ENCODE results near the gene NLRX1. TPM values are rescaled to one million over a fixed set of nuclear protein-coding genes. Genes with fewer than 3 reads are reported as not detected.

NLRX1 gene
- total RNA-seq, 4 donors from 2014 or later, result 16.0 to 27.7 (median 20.5) TPM

DNA sequence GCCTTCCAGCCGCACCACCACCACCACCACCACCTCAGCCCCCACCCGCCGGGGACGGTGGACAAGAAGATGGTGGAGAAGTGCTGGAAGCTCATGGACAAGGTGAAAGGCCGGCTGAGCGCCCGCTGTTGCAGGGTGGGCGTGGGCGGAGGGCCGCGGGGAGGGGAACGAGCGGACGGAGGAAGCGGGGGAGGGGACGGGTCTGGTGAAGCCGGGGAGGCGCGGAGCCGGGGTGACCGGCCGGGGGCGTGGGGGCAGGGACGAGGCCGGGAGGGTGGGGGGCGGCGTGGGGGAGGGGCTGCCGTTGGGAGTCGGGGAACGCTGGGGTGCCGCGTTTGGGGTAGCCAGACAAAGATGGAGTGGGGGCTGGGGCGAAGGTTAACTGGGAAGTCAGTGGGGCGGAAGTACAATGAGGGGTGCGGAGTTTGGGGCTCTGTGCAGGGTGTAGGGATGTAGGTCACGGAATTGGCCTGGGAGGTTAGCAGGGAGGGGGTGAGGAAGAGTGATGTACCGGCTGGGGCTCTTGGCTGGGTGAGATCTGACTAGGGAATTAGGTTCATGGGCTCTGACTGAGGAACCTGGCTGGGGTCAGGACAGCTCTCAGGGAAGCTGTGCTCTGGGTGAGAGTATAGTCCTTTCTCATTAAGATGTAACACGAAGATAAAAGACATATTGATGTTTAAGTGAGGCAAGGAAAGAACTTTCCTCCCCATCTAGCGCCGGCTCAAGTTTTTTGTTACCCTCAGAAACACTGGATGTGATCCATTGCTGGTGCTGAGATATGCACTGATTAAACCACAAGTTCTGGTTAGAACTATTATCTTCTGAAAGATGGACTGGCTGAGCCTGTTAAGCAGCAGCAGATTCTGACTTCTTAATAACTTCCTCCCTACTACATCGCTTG is 38.2 kb downstream of the NLRX1 start:
- TF ChIP-seq POLR2A (IDR thresholded peaks at IDR 0.05) (no peak), CTCF (IDR thresholded peaks at IDR 0.05) (no peak), EP300 (IDR thresholded peaks at IDR 0.05) (no peak)
- DNase-seq (ENCODE audit: low spot score in 2 of 2), result peak in 1 of 2 donors; percentile 9
- 1 to 2% methylated on average over 41 of the region's 41 CpGs for WGBS, 2 donors

DNA sequence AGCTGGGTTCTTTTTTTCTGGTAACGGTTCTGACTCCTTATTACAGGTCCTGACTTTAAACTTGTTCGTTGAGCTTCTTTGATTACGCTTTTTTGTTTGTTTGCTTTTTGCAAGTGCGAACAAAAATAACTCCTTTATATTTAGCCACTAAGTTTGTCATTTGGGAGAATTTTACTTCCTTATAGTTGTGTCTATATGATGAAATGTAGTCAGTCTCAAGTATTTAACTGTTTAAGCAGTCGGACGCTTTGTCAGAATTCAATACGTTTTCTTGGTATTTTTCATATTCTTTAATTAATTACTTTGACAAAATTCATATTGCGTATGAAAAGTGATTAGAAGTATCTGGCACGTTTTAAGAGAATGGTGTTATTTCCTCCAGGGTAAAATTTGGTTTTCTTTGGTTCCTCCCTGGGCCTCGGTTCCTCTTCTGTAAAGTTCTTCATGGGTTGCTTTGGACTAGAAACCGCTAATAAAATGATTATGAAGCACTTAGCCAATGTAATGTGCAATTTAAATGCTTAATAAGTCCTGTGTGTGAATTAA is 39.0 kb downstream of the NLRX1 start:
- Histone ChIP-seq H3K27me3 (no peaks in the 10 kb centered on the region), H3K36me3 (no peaks in the 10 kb centered on the region), H3K9me3 (no peaks in the 10 kb centered on the region), H3K4me1 (peaks cover 0 to 40% (median 11%) of the 10 kb centered on the region in 4 donors), H3K27ac (peak overlapping the region in 3 of 4 donors; percentile 93 to 98 (median 97)), H3K4me3 (peak overlapping the region; percentile 91 to 98 (median 96))
- no peak for DNase-seq (ENCODE audit: low spot score in 2 of 2)
- TF ChIP-seq POLR2A (IDR thresholded peaks at IDR 0.05) (no peak), EP300 (IDR thresholded peaks at IDR 0.05) (no peak), CTCF (IDR thresholded peaks at IDR 0.05) (no peak)
- 15 to 19% methylated on average over 11 of the region's 11 CpGs for WGBS, 2 donors

More for the DNA sequence above, 38.2 kb downstream of the NLRX1 start:
- Histone ChIP-seq H3K36me3 (no peaks in the 10 kb centered on the region), H3K4me1 (peaks cover 0 to 40% (median 11%) of the 10 kb centered on the region in 4 donors), H3K27ac (peak overlapping the region; percentile 89 to 98 (median 95)), H3K4me3 (peak overlapping the region; percentile 91 to 98 (median 96)), H3K9me3 (no peaks in the 10 kb centered on the region), H3K27me3 (no peaks in the 10 kb centered on the region)

DNA sequence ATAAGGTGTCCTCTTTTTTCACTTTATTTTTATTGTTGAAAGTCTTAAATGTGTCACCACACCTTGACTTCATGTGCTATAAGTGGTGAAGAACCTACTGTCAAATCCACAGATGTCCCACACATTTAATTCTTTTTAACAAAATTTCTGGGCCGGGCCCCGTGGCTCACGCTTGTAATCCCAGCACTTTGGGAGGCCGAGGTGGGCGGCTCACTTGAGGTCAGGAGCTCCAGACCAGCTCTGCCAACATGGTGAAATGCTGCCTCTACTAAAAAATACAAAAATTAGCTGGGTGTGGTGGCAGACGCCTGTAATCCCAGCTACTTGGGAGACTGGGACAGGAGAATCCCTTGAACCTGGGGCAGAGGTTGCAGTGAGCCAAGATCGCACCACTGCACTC is 40.7 kb downstream of the NLRX1 start:
- no peak overlapping the region for H3K4me3 ChIP-seq
- H3K27ac ChIP-seq, result no peak overlapping the region
- no peaks in the 10 kb centered on the region for H3K9me3 ChIP-seq
- H3K4me1 ChIP-seq, result peaks cover 0 to 44% (median 11%) of the 10 kb centered on the region in 4 donors
- 68 to 69% methylated on average over 7 of the region's 7 CpGs for WGBS, 2 donors
- no peaks in the 10 kb centered on the region for H3K36me3 ChIP-seq
- no peak for TF ChIP-seq POLR2A (IDR thresholded peaks at IDR 0.05)
- TF ChIP-seq EP300 (IDR thresholded peaks at IDR 0.05), result no peak
- TF ChIP-seq CTCF (IDR thresholded peaks at IDR 0.05), result no peak
- no peak for DNase-seq (ENCODE audit: low spot score in 2 of 2)
- no peaks in the 10 kb centered on the region for H3K27me3 ChIP-seq

GRCh38 chr11:119210050-119210449 is 41.5 kb downstream of the NLRX1 start:
- TF ChIP-seq CTCF (IDR thresholded peaks at IDR 0.05) (no peak), POLR2A (IDR thresholded peaks at IDR 0.05) (no peak), EP300 (IDR thresholded peaks at IDR 0.05) (no peak)
- no peaks in the 10 kb centered on the region for H3K27me3 ChIP-seq
- DNase-seq (ENCODE audit: low spot score in 2 of 2), result no peak
- 81 to 84% methylated on average over 3 of the region's 3 CpGs for WGBS, 2 donors
- no peak overlapping the region for H3K4me3 ChIP-seq
- peaks cover 0 to 42% (median 9%) of the 10 kb centered on the region in 4 donors for H3K4me1 ChIP-seq
- no peaks in the 10 kb centered on the region for H3K36me3 ChIP-seq
- no peaks in the 10 kb centered on the region for H3K9me3 ChIP-seq
- H3K27ac ChIP-seq, result no peak overlapping the region
